ENCODE measurements around the gene ZFYVE21.

Gene ZFYVE21

DNA sequence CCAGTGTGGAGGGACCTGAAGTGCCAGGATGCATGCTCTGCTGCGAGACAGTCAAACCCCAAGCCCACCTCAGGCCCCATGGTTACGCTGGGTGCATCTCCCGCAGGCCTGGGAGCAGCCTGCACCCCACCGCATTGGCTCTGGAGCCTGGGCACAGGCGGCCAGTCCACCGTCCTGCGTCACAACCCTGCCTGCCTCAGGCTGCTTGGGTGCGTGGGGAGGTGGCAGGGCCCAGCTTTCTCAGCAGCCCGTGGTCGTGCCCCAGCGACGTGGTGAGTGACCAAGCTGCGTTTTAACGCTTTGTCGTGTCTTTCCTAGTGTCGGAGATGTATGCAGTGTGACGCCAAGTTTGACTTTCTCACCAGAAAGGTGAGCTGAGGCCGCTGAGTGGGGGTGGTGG is 10.9 kb downstream of the ZFYVE21 start:
- no peak for DNase-seq

DNA sequence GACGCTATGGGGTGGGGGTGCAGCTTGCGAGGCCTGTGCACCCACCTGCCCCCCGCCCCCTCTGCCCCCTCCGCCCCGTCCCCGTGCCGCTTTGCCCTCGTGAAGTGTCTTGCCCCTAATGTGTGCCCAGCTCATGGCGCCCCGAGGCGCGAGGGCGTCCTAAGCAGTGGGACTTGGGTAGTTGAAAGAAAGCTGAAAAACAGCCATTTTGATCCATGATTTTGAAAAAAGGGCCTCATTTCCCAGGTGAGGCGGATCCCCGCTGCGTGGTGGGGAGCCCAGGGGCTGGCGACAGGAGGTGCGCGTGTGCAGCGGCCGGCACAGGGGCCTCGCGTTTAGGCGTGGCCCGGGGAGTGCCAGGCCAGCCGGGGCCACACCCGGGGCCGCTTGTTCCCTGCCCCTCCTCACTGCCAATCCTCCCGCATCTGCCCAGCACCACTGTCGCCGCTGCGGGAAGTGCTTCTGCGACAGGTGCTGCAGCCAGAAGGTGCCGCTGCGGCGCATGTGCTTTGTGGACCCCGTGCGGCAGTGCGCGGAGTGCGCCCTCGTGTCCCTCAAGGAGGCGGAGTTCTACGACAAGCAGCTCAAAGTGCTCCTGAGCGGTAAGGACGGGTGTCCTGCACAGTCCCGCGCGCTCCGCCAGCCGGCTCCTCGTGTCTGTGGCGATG is 11.8 kb downstream of the ZFYVE21 start:
- no peak for DNase-seq

DNA sequence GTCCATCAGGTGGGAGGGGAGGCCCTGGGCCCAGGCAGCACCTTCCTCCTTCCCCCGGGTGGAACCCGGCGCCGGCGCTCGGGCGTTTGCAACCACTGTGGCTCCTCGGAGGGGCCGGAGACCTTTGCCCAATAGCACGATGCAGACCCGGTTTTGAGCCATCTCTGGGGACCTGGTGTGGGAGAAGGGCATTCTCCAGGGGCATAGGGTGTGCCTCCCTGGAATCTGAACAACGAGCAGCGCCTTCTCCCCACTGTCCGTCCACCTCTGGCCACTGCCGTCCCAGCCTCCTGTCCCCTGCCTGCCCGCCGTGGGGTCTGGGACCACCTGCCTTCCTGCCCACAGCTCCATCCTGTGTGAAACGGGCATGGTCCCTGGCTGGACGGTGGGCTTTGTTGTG is 12.5 kb downstream of the ZFYVE21 start:
- no peak for DNase-seq

DNA sequence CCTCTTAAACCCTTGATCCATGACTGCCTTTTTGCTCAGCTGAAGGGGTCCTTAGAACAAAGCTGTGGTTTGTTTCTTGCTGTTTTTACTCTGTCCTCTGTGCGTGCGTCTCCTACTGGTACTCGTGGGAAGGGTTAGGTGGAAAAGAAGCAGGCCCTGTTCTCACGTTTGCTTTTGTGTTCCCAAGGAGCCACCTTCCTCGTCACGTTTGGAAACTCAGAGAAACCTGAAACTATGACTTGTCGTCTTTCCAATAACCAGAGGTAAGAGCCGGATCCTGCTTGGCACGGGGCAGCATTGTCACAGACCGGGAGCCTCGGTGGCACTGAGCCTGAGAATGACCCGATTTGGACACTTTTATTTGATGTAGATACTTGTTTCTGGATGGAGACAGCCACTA is 13.1 kb downstream of the ZFYVE21 start:
- no peak for DNase-seq

DNA sequence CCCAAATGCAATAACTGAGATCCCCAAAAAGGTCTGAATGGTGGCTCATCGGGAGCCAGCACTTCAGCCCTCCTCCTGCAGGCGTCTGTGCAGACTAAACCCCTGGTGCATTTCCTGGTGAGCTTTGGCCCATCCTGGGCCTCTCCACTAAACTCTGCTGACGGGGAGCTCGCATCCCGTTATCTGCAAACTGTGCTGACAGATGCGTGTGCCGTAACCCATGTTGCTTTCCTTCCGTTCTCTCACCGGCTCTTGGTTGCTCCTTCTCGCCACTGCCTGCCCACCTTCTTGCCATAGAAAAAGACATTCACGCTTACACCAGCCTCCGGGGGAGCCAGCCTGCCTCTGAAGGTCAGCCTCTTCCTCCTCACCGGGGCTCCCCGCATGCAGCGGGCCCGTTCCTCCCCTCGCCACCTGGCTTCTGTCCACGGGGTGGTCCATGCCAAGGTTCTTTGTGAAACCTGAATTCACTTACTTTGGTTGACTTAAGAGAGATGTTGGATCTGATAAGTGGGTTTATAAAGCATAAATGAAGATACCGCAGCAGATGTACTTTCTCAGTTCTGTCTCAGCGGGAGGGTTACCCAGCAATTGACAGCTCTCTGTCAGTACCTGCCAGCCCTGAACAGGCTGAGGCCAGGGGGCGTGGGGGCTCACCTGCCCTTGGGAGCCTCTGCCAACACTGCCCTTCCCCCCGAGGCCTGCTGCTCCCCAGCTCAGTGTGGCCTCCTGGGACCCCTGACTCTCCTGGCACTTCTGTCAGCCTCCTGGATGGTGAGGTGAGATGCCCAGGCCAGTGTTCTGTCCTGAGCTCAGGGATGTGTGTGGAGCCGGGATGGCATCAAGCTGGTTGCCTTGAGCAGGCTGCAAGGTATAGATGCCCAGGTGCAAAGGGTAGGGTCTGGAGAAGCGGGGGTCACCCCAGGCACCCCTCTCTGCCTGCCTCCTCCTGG is 14.2 kb downstream of the ZFYVE21 start:
- no peak for DNase-seq

DNA sequence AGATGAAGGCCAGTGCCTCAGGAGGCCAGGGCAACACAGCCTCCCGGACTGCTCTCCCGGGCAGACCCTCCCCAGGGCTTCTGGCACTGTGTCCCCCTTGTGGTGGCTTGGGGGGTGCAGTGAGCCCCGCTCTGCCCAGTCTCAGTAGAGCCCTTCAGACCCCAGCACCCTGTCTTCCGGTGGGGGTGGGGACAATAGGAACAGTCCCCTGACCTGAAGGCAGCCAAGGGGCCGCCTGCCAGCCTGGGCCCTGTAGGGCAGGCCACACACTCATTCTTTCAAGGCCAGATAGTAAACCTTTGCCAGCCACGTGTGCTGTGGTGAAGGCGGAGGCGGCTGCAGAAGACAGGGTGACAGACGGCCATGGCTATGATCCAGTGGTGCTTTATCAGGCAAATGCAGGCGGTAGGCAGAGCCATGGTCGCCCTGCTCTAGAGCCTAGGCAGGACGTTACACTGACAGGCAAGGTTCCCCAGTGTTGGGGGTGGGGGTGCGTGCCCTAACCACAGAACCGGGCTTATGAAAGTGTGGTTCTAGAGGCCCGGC is 15.0 kb downstream of the ZFYVE21 start:
- no peak for DNase-seq

DNA sequence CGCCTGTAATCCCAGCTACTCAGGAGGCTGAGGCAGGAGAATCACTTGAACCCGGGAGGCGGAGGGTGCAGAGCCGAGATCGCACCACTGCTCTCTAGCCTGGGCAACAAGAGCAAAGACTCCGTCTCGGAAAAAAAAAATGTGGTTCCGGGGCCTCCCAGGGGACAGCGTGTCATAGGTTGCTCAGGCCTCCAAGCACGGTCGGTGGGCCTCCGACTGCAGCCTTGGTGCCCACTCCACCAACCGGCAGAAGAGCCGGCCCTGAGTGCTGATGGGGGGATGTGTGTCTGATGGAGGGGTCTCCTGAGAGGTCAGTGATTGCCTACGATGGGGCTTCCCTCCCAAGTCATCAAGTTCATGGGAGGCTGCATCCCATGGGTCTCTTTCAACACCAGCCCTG is 15.9 kb downstream of the ZFYVE21 start:
- DNase-seq, result no peak

DNA sequence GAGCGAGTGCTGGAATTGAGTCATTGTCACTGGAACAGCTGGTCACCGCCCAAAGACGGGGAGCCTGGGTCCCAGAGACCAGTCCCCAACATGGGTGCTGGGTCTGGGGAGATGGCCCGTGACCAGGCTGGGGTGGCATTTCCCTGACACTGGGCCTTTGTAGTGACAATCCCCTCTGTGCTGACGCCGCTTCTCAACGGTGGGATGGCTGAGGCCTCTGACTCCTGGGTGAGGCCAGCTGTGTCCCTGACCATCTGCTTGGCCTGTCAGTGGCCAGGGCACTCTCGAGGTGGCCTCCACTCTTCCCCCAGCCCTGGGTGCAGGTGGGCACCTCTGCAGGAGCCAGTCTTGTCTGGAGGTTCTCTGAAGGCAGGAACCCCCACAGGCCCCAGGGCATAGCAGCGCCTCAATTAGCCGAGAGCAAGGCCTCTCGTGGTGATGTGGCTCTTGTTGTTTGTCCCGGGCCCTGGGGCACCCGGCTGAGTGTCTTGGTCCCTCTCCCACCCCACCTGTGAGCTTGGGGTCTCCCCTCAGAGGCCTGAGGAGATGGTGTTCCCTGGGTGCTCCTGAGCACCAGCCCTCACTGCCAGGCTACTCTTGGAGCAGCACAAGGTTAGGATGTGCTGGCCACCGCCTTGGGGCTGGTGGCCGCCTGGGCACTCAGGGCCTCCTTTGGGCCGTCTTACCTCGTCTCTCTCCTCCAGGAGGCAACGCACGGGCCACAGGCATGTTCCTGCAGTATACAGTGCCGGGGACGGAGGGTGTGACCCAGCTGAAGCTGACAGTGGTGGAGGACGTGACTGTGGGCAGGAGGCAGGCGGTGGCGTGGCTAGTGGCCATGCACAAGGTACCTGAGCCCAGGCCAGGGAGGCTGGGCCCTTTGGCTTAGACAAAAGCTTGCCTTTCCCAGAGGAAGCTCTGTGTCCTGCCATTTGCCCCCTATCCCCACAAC is 16.6 kb downstream of the ZFYVE21 start:
- DNase-seq, result no peak

DNA sequence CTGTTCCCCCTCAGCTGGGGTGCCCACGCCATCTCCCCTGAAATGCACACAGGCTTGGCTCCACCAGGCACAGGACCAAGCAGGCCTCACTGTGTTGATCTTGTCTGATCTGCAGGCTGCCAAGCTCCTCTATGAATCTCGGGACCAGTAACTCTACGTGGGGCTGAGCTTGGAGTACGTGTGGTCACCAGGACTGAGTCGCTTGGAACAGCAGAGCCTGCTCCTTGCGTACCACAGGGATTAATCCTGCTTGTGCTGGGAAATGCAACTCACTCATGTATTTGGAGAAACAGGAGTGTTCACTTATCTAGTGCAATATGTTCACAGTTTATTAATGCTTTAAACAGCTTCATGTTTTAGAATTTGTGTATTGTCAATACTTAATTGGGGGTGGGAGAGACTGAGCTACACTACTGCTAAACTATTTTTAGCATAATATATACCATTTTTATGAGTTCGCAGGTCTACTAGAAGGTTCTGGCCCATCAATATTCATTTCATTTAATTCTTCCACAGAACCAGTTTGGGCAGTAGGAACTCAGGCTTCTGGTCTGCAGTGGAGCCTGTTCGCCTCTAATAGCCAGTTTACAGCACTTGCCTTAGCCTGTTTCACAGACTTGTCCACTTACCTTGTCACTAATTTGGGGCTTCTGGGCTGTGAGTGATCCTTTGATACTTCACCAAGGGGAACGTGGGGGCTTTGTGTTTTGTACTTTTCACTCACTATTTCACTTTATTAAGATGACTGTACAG is 17.4 kb downstream of the ZFYVE21 start:
- no peak for DNase-seq

DNA sequence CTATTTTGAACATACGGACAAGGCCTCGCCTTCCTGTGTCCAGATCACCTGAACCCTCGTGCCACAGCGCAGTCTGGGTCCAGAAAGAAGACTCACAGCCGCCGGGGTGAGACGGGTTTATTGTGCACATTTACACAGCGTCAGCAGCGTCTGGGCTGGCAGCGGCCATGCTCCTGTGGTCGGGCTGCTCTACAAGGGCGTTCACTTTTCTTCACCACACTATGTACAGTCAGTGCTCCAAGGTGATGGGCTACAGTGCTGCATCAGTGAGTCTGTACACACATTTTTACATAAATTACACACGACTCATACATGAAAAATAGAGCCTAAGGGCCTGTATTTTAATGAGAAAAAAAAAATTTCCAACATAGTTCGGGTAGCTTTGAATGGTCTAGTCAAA is 18.0 kb downstream of the ZFYVE21 start:
- no peak for DNase-seq

DNA sequence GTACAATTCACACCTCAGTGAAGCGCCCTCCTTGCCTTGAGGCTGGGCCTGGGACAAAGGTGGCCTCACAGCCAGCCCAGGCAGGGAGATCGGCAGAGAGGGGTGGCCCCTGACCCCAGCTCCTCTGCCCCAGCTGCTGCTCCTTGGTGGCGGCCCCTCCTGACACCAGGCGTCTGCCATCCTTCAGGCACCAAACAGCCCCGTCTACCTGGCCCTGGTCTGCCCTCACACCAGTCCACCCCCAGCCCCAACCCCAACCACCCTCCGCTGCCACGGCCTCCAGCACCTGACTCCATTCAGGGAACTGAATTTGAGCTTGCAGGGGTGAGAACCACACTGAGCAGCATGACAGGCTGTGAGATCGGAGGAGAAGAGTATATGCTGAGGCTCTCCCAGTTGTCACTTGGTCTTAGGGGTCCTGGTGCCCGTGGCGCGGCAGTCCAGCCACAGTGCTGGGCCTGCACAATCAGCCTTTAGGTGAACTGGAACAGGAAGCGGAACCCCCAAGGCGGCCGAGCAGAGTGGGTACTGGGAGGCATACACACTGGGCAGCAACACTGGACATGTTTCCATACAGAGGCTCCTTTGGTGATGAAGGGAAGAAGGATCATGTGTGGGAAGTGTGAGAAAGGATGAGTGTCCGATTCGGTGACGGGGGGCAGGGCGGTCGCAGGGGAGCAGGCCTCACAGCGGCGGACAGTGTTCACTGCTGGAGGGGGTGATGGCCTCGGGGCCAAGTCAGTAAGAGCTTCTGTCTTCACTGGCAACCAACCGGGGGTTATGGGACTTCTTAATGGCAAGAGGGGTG is 18.7 kb downstream of the ZFYVE21 start:
- DNase-seq, result no peak

DNA sequence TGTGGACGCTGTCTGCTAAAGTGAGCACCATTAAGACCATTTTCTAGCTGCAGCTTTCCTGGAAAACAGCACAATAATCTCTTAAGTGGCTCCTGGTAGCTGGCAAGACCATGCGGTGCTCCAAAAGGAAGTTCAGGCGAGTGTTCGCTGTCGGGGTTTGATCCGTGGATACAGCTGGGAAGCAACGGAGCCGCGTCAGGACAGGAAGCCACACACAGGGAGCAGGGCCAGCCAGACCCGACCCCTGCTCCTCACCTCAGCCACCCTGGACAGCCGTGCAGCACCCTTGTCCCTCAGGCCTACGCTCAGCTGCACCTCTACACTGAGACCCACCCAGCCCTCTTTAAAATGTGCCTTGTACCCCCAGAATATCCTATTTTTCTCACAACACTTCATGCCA is 19.4 kb downstream of the ZFYVE21 start:
- DNase-seq, result no peak

DNA sequence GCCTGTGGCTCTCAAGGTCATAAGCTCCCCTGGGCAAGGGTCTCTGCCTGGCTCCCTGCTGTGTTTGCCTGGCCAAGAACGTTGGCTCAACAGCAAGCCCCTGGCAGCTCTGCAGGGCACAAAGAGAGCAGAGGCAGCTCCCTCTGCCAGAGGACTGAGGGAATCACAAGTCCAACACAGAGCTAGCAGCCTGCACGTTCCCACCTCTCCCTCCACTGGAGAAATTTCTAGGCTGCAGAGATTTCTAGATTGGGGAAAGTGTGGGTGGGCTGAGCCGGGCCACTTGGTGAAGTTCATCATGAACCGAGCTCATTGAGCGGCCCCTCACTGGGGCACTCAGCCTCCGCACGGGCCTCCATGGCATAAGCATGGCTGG is 19.8 kb downstream of the ZFYVE21 start:
- DNase-seq, result no peak

DNA sequence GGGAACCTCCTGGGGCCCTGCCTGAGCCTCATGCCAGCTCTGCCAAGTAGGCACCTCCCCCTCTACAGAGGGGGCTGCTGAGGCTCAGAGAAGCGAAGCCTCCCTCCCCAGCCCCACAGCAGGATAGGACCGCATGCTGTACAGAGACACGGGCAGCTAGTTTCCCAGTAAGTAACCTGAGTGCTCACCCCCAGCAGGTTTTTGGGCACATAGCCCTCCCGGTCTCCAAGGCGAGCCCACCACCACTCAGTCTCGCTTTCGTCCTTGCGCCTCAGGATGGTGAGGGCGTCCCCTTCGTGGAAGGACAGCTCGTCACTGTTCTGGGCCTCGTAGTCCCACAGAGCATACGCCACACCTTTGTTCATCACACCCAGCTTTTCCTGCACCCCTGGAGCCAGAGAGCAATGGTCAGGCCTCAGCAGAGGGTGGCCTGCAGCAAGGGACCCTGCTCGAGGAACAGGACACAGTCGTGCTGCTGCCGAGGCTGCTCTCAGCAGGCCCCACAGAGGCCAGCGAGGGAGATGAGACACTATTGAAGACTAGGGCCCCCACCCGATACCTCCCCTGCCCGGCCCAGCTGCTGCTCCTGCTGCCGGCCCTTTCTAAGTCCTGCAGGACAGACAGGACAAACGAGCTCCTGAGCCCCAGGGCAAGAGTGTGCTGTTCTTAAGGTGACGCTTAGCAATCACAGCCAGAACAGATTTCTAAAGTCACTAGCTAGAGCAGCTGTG is 20.4 kb downstream of the ZFYVE21 start:
- DNase-seq, result no peak

DNA sequence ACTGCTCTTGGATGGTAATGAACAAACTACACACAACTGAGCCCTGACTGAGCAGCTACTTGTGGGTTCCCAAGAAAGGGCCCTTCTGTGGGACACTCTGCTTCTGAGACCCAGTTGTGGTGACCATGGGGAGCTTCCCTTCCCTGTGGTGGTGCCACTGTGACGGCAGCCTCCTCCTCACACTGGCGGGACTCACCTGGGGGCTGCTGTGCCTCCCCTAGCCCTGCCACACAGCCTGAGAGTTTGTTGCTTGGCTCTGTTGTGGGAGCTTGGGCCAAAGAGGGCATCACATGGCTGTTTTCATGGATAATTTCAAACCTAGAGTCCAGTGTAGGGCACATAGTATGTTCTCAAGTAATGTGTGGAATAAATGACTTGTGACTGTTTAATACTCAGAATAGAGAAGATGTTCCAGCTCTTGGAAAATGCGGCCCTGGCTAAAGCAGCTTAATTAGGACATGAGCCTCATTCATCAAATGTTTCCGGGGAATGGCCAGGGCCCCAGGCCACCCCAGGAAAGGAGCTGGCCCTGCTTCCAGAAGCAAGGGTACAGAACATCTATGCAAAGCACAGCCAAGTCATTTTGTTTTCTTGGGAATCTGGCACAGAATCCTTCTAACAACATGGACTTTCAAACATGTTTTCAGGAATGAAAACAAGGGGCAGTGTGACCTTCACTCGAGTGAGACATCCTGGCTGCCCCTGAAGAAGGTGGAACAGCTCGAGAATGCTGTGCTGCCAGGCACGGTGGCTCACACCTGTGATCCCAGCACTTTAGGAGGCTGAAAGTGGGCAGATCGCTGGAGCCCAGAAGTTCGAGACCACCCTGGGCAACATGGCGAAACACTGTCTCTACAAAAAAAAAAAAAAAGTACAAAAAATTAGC is 21.2 kb downstream of the ZFYVE21 start:
- no peak for DNase-seq

DNA sequence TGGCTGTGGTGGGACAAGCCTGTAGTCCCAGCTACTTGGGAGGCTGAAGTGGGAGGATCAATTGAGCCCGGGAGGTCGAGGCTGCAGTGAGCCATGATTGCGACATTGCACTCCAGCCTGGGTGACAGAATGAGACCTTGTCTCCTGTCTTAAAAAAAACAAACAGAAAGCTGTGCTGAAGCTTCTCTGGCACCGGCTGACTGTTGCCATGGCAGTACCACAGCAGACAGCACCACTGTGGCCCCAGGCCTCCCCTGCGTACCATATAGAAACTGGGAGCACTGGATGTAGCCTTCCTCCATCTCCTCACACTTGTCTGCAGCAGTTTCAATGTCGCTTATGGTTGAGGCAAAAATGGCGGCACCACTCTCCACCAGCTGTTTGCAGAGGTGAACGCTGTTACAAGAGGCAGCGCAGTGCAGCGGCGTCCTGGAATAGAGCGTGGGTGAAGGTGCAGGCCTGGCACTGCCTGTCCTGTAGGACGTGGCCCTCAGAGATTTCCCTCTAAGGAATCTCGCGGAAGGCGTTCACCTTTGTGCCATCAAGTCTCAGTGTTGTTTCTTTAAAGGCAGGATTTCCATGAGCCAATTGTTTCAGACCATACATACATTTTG is 21.9 kb downstream of the ZFYVE21 start:
- DNase-seq, result no peak

DNA sequence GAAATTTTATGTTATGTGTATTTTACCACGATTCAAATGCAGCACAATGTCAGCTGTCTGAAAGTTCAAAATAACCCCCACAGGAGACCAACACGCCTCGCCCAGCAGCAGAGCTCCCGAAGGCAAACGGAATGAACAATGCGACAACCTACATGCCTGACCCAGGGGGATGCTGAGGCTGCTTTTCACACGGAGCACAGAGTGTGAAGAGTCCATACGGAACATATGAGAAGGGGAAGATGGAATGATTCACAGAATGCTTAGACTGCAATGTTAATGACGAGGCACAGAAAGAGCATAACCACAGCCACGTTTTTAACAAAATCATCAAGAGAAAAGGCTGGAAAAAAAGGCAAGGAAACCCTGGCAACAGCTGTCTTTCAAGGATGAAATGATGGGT is 22.6 kb downstream of the ZFYVE21 start:
- DNase-seq, result no peak

DNA sequence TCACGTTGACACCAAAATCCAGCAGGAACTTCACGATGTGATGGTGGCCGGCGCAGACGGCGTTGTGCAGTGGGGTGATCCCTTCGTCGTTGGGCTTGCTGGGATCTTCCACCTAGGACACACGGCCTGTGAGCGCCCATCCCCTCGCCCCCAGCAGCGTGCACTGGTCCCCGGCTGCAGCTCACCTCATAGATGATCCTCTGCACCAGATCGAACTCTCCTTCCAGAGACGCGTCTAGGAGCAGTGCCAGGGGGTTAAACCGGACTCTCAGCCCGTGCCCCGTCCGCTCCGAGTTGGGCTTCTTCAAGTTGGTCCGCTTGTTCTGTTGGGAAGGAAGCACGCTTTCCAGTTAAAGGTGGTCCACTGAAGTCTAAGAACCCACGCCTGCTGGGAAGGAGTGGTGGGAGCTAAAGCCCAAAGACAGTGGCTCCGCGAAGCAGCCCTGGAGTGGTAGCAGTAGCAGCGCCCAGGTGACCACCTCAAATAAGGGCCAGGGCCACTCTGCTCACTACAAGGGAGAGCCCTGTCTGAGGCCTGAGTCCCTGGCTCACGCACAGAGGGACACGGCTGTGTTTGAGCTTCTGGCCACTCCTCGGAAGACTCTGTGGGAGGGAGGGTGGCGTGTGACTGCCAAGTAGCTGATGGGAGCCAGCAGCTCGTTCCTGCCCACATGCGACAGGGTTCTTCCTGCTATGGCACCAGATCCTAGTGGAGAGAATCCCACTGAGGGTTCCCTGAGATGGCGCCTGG is 23.3 kb downstream of the ZFYVE21 start:
- no peak for DNase-seq

DNA sequence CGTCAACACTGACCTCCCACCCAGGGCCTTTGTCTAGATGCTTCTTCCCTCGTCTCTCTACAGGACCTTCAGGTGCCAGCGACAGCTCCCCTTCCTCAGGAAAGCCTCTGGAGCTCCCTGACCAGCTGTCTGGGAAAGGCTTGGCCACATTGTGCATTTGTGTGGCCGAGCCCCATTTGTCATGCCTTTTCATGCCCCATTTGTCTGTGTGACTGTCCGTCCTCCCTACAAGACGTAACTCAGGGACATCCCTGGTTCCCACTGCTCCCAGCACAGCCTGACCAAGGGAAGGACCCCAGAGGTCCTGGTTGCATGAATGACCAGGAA is 23.8 kb downstream of the ZFYVE21 start:
- no peak for DNase-seq

Measured in 8988T (cell line).